GM19351 (cell line): Measurements from ENCODE around the gene BLTP2.

Experiments
- ATAC-seq: cut with Tn5 transposase; IDR thresholded peaks from one replicate; pipeline ENCODE4 v1.9.1; 2021; ENCODE audit warnings: mild to moderate bottlenecking, moderate library complexity; ENCODE audit not compliant: unreplicated experiment

BLTP2 gene

GRCh38 chr17:28599311-28600184, 45.4 kb downstream of the BLTP2 start:
- ATAC-seq: peak; percentile 58

GRCh38 chr17:28598799-28599310, 46.1 kb downstream of the BLTP2 start, which contains the start of gene SPAG5:
Gene SPAG5, minus strand, starts transcription at chr17:28599025. Its CDS starts 79 bp downstream, at chr17:28598946.
- peak; percentile 75 for ATAC-seq

- ATAC-seq: peak; percentile 12
Observed at GRCh38 chr17:28598389-28598788, 46.6 kb downstream of the BLTP2 start.

- ATAC-seq: no peak
Observed at GRCh38 chr17:28597606-28598383, 47.2 kb downstream of the BLTP2 start.
